ENCODE results near the gene ATP6V1G1.

The ATP6V1G1 gene

GRCh38 chr9:114643001-114643400, 55.4 kb downstream of the ATP6V1G1 start:
- no peaks in the 10 kb centered on the region for H3K4me1 ChIP-seq (ENCODE audit: control insufficient read depth in 1 of 2, insufficient read depth in 2 of 2, low read length in 2 of 2)
- H3K36me3 ChIP-seq (ENCODE audit: control insufficient read depth in 1 of 2, insufficient read depth in 2 of 2, low read length in 2 of 2) = peaks cover 17 to 31% of the 10 kb centered on the region in 2 donors
- H3K9ac ChIP-seq (ENCODE audit: low read depth in 1 of 2, low read length in 2 of 2) = no peak overlapping the region
- no peak overlapping the region for H3K4me3 ChIP-seq (ENCODE audit: low read depth in 1 of 2, low read length in 2 of 2)
- H3K27ac ChIP-seq (ENCODE audit: low read depth, low read length) = no peak overlapping the region
- no peaks in the 10 kb centered on the region for H3K27me3 ChIP-seq (ENCODE audit: control insufficient read depth in 1 of 2, insufficient read depth in 2 of 2, low read length in 2 of 2)
- peaks cover 0 to 2% of the 10 kb centered on the region in 2 donors for H3K9me3 ChIP-seq (ENCODE audit: control insufficient read depth in 1 of 2, low read length in 2 of 2)

DNA sequence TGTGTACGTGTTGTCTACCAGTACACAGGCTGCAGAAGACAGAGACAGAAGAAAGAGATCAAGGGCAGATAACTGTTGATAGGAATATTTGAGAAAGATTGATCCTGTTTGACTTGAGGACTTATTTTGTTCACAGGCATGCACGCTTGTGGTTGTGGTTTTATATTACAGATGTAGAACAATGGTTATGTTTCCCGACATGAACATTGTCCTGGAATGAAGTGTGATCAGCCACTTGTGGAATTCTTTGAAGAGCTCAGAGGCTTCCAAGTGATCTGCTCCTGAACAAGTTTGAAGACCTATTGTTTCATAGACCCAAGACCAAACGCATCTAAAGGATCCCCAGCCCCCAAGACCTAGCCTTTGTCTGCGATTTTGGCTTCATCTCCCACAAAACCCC, 56.3 kb downstream of the ATP6V1G1 start:
- Histone ChIP-seq H3K4me3 (ENCODE audit: low read depth in 1 of 2, low read length in 2 of 2) (no peak overlapping the region), H3K4me1 (ENCODE audit: control insufficient read depth in 1 of 2, insufficient read depth in 2 of 2, low read length in 2 of 2) (no peaks in the 10 kb centered on the region), H3K27ac (ENCODE audit: low read depth, low read length) (no peak overlapping the region), H3K27me3 (ENCODE audit: control insufficient read depth in 1 of 2, insufficient read depth in 2 of 2, low read length in 2 of 2) (no peaks in the 10 kb centered on the region), H3K36me3 (ENCODE audit: control insufficient read depth in 1 of 2, insufficient read depth in 2 of 2, low read length in 2 of 2) (peaks cover 17 to 27% of the 10 kb centered on the region in 2 donors), H3K9me3 (ENCODE audit: control insufficient read depth in 1 of 2, low read length in 2 of 2) (peaks cover 0 to 2% of the 10 kb centered on the region in 2 donors), H3K9ac (ENCODE audit: low read depth in 1 of 2, low read length in 2 of 2) (no peak overlapping the region)

Data from duodenal mucosa (tissue), 2 donors.